Parathyroid adenoma (tissue), 2 donors: ENCODE results near the gene SMC5.

Experiments used
- H2AFZ ChIP-seq: fragments of 300-600 bp; sonication (generic); one replicate; pipeline ENCODE4 v1.7.0; 2017; ENCODE audit warnings: antibody characterized with exemption, mild to moderate bottlenecking
- H3K27ac ChIP-seq: fragments of 300-600 bp; sonication (generic); one replicate; pipeline ENCODE4 v1.7.0; 2017
- H3K27me3 ChIP-seq: fragments of 300-600 bp; sonication (generic); one replicate; pipeline ENCODE4 v1.7.0; 2017; ENCODE audit warnings: low read length; ENCODE audit not compliant: control insufficient read depth, insufficient read depth
- H3K36me3 ChIP-seq: fragments of 300-600 bp; sonication (generic); one replicate; pipeline ENCODE4 v1.7.0; 2017; ENCODE audit warnings: low read length; ENCODE audit not compliant: control insufficient read depth, insufficient read depth
- H3K4me1 ChIP-seq: fragments of 300-600 bp; sonication (generic); one replicate; pipeline ENCODE4 v1.7.0; 2017; ENCODE audit warnings: control low read depth
- H3K4me2 ChIP-seq: fragments of 300-600 bp; sonication (generic); one replicate; pipeline ENCODE4 v1.7.0; 2017; ENCODE audit warnings: low read length
- H3K4me3 ChIP-seq: fragments of 300-600 bp; sonication (generic); one replicate; pipeline ENCODE4 v1.7.0; 2017; ENCODE audit warnings: low read depth, low read length
- H3K79me2 ChIP-seq: fragments of 300-600 bp; sonication (generic); one replicate; pipeline ENCODE4 v1.7.0; 2017; ENCODE audit warnings: control low read depth
- H3K9ac ChIP-seq: fragments of 300-600 bp; sonication (generic); one replicate; pipeline ENCODE4 v1.7.0; 2017; ENCODE audit warnings: mild to moderate bottlenecking
- H3K9me3 ChIP-seq: fragments of 300-600 bp; sonication (generic); one replicate; pipeline ENCODE4 v1.7.0; 2017; ENCODE audit warnings: low read length; ENCODE audit not compliant: control insufficient read depth
- TF ChIP-seq, protein P1 (sequence below): fragments of 300-600 bp; sonication (generic); IDR thresholded peaks from one replicate; pipeline ENCODE4 v1.7.0; 2017; ENCODE audit warnings: antibody characterized with exemption, mild to moderate bottlenecking
- donor health status: primary hyperparathyroidism.

SMC5 gene

GRCh38 chr9:70362952-70363351 lies 104.2 kb downstream of the SMC5 start:
- Histone ChIP-seq H2AFZ (no peak overlapping the region), H3K4me3 (no peak overlapping the region), H3K9ac (no peak overlapping the region), H3K27me3 (no peaks in the 10 kb centered on the region), H3K4me1 (no peaks in the 10 kb centered on the region), H3K4me2 (no peak overlapping the region), H3K36me3 (no peaks in the 10 kb centered on the region), H3K27ac (no peak overlapping the region), H3K9me3 (no peaks in the 10 kb centered on the region), H3K79me2 (no peaks in the 10 kb centered on the region)
- TF ChIP-seq, protein P1, sequence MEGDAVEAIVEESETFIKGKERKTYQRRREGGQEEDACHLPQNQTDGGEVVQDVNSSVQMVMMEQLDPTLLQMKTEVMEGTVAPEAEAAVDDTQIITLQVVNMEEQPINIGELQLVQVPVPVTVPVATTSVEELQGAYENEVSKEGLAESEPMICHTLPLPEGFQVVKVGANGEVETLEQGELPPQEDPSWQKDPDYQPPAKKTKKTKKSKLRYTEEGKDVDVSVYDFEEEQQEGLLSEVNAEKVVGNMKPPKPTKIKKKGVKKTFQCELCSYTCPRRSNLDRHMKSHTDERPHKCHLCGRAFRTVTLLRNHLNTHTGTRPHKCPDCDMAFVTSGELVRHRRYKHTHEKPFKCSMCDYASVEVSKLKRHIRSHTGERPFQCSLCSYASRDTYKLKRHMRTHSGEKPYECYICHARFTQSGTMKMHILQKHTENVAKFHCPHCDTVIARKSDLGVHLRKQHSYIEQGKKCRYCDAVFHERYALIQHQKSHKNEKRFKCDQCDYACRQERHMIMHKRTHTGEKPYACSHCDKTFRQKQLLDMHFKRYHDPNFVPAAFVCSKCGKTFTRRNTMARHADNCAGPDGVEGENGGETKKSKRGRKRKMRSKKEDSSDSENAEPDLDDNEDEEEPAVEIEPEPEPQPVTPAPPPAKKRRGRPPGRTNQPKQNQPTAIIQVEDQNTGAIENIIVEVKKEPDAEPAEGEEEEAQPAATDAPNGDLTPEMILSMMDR = no peak

DNA sequence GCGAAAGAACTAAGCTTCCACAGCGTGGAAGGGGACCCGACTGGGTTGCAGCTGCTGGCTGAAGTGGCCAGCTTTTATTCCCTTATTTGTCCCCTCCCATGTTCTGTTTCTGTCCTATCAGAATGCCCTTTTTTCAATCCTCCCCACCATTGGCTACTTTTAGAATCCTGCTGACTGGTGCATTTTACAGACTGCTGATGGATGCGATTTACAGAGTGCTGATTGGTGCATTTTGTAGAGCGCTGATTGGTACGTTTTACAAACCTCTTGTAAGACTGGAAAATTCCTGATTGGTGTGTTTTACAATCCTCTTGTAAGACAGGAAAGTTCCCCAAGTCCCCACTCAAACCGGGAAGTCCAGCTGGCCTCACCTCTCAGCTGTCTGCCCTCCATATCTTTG lies 105.0 kb downstream of the SMC5 start:
- Histone ChIP-seq H3K36me3 (no peaks in the 10 kb centered on the region), H2AFZ (no peak overlapping the region), H3K9me3 (no peaks in the 10 kb centered on the region), H3K9ac (no peak overlapping the region), H3K4me1 (no peaks in the 10 kb centered on the region), H3K4me2 (no peak overlapping the region), H3K27me3 (no peaks in the 10 kb centered on the region), H3K79me2 (no peaks in the 10 kb centered on the region), H3K4me3 (no peak overlapping the region), H3K27ac (no peak overlapping the region)
- TF ChIP-seq, protein P1 = no peak

DNA sequence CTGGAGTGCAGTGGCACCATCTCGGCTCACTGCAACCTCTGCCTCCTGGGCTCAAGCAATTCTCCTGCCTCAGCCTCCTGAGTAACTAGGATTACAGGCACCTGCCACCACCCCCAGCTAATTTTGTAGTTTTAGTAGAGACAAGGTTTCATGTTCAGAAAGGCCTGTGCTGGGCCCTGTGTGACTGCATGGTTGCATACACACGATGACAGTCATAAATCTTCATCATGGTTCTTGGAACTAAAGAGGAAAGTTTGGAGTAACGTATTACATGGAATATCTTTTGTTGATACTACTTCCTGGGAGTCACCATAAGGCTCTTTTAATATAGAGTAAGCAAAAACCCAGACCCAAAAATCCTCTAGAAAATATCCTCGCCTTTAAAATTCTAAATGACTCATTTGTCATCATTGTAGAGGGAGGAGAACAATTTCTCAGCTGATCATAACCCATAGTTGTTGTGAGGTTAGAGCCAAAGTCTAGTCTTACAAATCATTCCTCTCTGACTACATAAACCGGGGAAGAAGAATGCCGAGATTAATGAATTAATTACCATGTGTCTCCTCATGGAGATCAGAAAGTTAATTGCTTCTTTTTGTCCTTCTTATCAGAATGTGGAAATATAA lies 108.6 kb downstream of the SMC5 start:
- Histone ChIP-seq H3K4me1 (no peaks in the 10 kb centered on the region), H3K36me3 (no peaks in the 10 kb centered on the region), H3K27ac (no peak overlapping the region), H3K9me3 (no peaks in the 10 kb centered on the region), H3K27me3 (no peaks in the 10 kb centered on the region), H3K79me2 (no peaks in the 10 kb centered on the region), H3K4me3 (no peak overlapping the region), H3K9ac (no peak overlapping the region), H3K4me2 (no peak overlapping the region), H2AFZ (no peak overlapping the region)
- TF ChIP-seq, protein P1 = no peak

GRCh38 chr9:70374962-70375618 lies 116.3 kb downstream of the SMC5 start:
- H3K27ac ChIP-seq = no peak overlapping the region
- TF ChIP-seq, protein P1 = no peak
- H3K9me3 ChIP-seq = no peaks in the 10 kb centered on the region
- no peak overlapping the region for H3K4me3 ChIP-seq
- H3K4me1 ChIP-seq = no peaks in the 10 kb centered on the region
- no peaks in the 10 kb centered on the region for H3K27me3 ChIP-seq
- H3K36me3 ChIP-seq = no peaks in the 10 kb centered on the region
- H3K9ac ChIP-seq = no peak overlapping the region
- H3K79me2 ChIP-seq = no peaks in the 10 kb centered on the region
- H2AFZ ChIP-seq = no peak overlapping the region
- no peak overlapping the region for H3K4me2 ChIP-seq
